GM21737 (cell line): ENCODE data around the gene RASEF.

Experiments used
- ATAC-seq: cut with Tn5 transposase; IDR thresholded peaks from one replicate; pipeline ENCODE4 v1.9.1; 2021; ENCODE audit warnings: mild to moderate bottlenecking, moderate library complexity; ENCODE audit not compliant: unreplicated experiment

RASEF gene

GRCh38 chr9:83059417-83059816 is 3.5 kb downstream of the RASEF start:
- ATAC-seq: no peak

- ATAC-seq: no peak
Measured at GRCh38 chr9:83056911-83057310, 6.0 kb downstream of the RASEF start.

GRCh38 chr9:83056174-83056573 is 6.8 kb downstream of the RASEF start:
- ATAC-seq: no peak

- ATAC-seq: no peak
Measured at GRCh38 chr9:83047839-83048775, 14.8 kb downstream of the RASEF start.

GRCh38 chr9:83043597-83043996 is 19.3 kb downstream of the RASEF start:
- ATAC-seq: no peak

GRCh38 chr9:83041771-83042170 is 21.2 kb downstream of the RASEF start:
- no peak for ATAC-seq

- ATAC-seq: no peak
Measured at GRCh38 chr9:83039303-83039702, 23.6 kb downstream of the RASEF start.

- no peak for ATAC-seq
Measured at GRCh38 chr9:83036043-83036442, 26.9 kb downstream of the RASEF start.

- no peak for ATAC-seq
Measured at GRCh38 chr9:83035143-83035542, 27.8 kb downstream of the RASEF start.

GRCh38 chr9:83034587-83034986 is 28.4 kb downstream of the RASEF start:
- no peak for ATAC-seq

GRCh38 chr9:83034026-83034425 is 28.9 kb downstream of the RASEF start:
- no peak for ATAC-seq

GRCh38 chr9:83032065-83032625 is 30.8 kb downstream of the RASEF start:
- ATAC-seq: no peak

- ATAC-seq: no peak
Measured at GRCh38 chr9:83030391-83031107, 32.4 kb downstream of the RASEF start.

GRCh38 chr9:83029531-83030137 is 33.3 kb downstream of the RASEF start:
- no peak for ATAC-seq

GRCh38 chr9:83027153-83027891 is 35.6 kb downstream of the RASEF start:
- ATAC-seq: no peak

- ATAC-seq: no peak
Measured at GRCh38 chr9:83024506-83025125, 38.3 kb downstream of the RASEF start.

GRCh38 chr9:83023151-83023550 is 39.8 kb downstream of the RASEF start:
- no peak for ATAC-seq

- no peak for ATAC-seq
Measured at GRCh38 chr9:83020864-83021263, 42.1 kb downstream of the RASEF start.

GRCh38 chr9:83020327-83020726 is 42.6 kb downstream of the RASEF start:
- no peak for ATAC-seq

GRCh38 chr9:83019246-83019645 is 43.7 kb downstream of the RASEF start:
- ATAC-seq: no peak
